GM21526 (cell line): ENCODE results near the gene GGA1.
A peak's percentile ranks its signal among the peaks of the same experiment; 100 is the strongest.
"Not testable (repeated sequence)": the region's sequence is repeated elsewhere in the genome, so short reads cannot be mapped to it uniquely, and the experiment has no call there.

ENCODE experiments used
- ATAC-seq: cut with Tn5 transposase; IDR thresholded peaks from one replicate; pipeline ENCODE4 v1.9.1; 2021; ENCODE audit warnings: moderate library complexity; ENCODE audit not compliant: unreplicated experiment, low FRiP score

Gene GGA1

DNA sequence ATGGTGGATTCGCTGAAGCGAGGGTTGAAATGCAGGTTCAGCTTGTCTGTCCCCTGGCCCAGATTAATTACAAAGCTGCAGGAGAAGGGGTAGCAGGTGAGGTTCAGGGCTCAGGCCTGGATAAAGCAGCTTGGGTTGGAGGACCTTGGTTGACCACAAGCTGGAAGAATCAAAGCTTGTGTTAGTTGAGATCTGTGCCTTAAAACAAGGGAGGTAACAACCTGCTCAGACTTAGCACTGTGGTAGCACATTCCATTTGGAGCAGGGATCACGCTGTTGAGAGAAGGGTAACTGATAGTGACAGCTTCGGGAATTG lies 38.0 kb upstream of the GGA1 start:
- no peak for ATAC-seq

GRCh38 chr22:37571258-37571991 lies 37.2 kb upstream of the GGA1 start:
- no peak for ATAC-seq

DNA sequence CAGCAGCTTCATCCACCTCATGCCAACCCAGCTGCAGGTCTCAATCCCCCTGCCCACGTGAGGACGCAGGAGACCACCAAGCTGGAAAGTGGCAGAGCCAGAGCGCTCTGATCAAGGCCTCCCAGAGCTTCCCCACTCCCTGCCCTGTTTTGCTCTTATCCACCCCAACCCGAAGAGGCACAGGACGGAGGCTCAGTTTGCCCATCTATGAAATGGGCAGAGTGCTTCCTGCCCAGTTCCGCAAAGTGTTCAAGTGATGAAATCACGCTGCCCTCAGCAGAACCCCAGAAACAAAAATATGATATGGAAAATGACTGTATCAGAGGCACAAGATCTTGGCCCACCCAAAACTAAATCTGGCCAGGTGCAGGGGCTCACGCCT lies 36.7 kb upstream of the GGA1 start:
- no peak for ATAC-seq

- no peak for ATAC-seq
These were observed 33.1 kb upstream of the GGA1 start for GRCh38 chr22:37575490-37576003.

DNA sequence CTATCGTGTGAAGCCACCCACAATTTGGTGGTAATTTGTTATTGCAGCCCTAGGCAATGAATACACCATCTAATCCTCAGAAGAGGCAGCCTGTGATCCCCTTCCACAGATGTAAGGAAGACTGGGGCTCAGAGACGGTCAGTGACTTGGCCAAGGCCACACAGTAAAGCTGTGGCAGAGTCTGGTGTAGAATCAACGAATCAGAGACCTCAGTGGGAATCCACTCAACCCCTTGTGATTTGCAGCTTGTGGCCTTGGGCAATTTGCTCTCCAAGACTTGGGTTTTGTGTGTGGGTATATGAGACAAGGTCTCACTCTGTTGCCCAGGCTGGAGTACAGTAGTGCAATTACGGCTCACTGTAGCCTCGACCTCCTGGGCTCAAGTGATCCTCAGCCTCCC lies 30.6 kb upstream of the GGA1 start:
- ATAC-seq: no peak

DNA sequence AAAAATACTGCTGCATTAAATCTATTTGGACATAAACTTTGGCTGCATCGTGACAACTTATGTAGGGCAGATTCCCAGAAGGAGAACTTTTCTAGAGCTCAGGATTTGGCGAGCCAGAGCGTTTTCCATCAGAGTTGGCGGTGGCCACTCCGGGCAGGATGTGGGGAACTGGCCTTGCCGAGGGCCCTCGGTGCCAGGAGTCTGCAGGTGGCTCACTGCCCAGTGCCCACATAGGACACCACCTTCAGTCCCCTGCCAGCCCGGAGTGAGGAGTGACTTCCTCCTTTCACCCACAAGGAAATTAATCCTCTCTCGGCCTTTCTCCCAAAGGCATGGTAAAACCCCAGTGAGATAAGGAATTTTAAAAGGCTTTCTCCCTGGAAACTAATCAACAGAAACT lies 27.1 kb upstream of the GGA1 start:
- ATAC-seq: no peak

- ATAC-seq: no peak
These were observed 26.1 kb upstream of the GGA1 start for GRCh38 chr22:37582526-37582925.

DNA sequence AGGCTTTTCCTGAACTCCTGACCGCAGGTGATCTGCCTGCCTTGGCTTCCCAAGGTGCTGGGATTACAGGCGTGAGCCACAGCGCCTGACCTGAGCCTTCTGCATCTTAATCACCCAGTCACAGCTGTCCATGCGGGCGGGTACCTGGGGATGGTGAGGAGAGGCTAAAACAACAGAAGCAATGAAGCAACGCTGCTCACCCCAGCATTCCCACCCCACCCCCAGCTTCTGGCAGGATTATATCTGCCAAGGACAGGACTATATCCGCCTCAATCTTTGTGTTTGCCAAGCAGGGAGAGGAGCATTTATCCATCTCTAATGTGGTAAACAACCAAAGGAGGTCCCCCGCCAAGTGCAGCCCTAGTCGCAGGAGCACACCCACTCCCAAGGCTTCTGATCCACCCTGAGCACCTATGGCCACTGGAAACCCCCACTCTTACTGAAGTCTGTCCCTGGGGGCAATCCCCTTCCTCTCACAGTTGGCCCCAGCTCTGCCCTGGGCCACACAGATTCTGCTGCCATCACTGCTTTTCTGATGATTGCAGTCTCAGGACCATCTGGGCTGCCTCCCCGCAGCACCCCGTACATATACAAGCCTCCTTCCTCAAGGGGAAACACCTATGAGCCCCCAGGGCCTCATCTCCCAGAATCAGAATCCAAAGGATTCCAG lies 20.0 kb upstream of the GGA1 start:
- ATAC-seq: no peak

GRCh38 chr22:37589636-37590035 lies 19.0 kb upstream of the GGA1 start:
- ATAC-seq: no peak

GRCh38 chr22:37591081-37591480 lies 17.6 kb upstream of the GGA1 start:
- ATAC-seq: not testable (repeated sequence)

DNA sequence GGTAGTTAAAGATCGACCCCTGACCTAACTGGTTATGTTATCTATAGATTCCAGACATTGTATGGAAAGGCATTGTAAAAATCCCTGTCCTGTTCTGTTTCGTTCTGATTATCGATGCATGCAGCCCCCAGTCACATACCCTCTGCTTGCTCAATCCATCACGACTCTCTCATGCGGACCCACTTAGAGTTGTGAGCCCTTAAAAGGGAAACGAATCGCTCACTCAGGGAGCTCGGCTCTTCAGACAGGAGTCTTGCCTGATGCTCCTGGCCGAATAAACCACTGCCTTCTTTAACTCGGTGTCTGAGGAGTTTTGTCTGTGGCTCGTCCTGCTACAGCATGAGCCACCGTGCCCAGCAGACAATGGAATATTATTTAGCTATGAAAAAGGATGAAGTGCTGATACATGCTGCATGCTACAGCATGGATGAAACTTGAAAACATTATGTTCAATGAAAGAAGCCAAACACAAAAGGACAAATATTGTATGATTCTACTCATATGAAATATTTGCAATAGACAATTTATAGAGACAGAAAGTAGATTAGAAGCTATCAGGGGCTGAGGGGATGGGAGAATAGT lies 16.7 kb upstream of the GGA1 start:
- no peak for ATAC-seq

DNA sequence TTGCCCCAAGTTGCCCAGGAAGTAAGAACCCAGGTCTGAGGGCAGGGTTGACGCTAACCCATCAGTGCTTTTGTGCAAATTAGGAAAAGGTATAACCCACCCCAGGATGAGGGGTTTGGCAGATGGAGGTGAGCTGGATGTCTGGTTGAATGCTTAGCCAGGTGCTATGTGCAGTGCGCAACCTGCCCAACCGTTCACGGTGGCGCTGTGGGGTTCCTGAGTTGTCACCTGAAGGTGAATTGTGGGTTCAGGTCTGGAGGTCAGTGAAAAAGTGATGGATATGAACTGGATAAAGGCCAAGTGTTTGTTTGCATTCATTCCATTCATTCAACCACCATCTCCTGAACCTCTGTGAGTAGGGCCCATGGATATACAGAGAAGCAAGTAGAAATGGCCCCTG lies 14.4 kb upstream of the GGA1 start:
- no peak for ATAC-seq

- no peak for ATAC-seq
These were observed 9.5 kb upstream of the GGA1 start for GRCh38 chr22:37599153-37599552.

GRCh38 chr22:37601203-37601539 lies 7.5 kb upstream of the GGA1 start:
- ATAC-seq: no peak

DNA sequence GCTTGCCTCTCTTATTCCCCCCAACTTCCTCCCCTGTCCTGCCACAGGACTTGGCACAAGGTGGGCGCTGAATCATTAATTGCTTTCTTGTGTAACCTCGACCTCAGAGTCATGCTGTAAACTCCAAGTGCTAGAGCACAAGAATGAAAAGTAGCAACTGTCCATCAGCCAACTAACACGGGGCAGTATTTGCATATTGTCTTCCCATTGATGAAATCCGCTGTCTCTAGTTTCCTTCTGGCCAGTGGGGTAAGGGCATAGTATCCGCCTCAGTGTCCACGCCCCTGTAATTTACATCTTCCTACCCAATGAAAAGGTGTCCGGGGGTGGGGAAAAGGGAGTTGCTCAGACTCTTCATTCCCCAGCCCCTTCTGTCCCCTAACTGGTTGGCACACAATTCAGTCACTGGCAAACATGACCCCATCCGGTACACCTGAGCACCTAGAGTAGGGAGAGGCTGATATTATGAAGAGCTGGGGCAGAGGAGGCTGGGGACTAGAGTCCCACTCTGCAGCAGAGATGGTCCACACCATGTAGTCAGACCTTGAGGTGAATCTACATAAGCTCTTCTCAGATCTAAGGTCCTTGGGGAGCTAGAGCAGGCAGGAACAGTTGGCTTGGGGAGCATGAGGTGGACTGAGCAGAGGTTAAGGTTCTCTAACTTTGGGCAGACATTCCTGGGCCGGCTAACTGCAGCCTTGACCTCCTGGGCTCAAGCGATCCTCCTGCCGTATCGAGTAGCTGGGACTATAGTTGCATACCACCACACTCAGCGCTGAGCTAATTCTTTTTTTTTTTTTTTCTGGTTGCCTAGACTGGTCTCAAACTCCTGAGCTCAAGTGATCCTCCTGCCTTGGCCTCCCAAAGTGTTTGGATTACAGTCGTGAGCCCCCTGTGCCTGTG lies 6.8 kb upstream of the GGA1 start:
- ATAC-seq: no peak

DNA sequence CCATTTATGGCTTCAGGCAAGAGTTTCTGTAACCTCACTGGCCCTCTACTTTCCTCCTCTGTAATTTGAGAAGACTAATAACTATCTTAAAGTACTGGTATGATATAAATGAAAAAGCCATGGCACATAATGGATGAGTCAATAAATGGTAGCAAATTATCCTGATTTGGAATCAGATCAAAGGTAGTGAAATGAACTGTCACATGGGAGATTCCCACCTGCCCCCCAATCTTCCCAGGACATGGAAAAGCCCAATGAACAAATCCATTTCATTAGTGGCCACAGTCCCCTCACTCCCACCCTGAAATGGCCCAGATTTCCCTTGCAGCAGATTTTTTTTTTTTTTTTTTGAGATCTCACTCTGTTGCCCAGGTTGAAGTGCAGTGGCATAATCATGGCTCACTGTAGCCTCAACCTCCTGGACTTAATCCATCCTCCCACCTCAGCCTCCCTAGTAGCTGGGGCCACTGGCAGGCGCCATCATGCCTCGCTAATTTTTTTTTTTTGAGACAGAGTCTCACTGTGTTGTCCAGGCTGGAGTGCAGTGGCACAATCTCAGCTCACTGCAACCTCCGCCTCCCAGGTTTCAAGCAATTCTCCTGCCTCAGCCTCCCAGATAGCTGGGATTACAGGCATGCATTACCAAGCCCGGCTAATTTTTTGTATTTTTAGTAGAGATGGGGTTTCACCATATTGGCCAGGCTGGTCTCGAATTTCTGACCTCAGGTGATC lies 5.9 kb upstream of the GGA1 start:
- not testable (repeated sequence) for ATAC-seq

DNA sequence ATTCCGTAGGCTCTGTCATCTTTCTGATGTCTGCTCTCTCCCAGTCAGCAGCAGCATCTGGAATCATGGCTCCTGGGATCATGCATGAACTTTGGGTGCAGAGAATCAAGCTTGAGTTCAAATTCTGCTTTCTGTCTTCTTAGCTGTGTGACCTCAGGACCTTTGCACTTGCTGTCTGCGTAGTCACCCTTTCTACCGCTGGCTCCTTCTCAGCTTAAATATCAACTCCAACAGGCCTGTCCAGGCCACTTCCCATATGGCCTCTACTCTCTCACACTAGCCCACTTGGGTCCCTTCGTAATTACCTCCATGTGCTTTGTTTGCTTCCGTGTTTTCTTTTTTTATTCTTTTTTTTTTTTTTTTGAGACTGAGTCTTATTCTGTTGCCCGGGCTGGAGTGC lies 4.6 kb upstream of the GGA1 start:
- ATAC-seq: no peak

- ATAC-seq: no peak
These were observed 3.8 kb upstream of the GGA1 start for GRCh38 chr22:37604875-37605274.

- ATAC-seq: peak; percentile 31
These were observed 1.4 kb upstream of the GGA1 start for GRCh38 chr22:37607010-37607934.
